HepG2 (cell line): ENCODE measurements around the gene LSM6. TPM values are rescaled to one million over a fixed set of nuclear protein-coding genes. Genes with fewer than 3 reads are reported as not detected.

Experiments
- ATAC-seq: fragments of 200-7000 bp; cut with Tn5 transposase; 3 replicates; pipeline ENCODE4 v1.9.1; 2020; ENCODE audit warnings: mild to moderate bottlenecking, moderate library complexity
- BruUV-seq: library from RNA; stranded (reverse); fragments of 400-500 nt; replicated peaks from 2 replicates; lab custom pipeline; 2021; lab: Mats Ljungman, UMichigan
- CTCF ChIA-PET: fragments of 300-600 bp; formaldehyde crosslinking; extraction: SDS; loops from one replicate; lab custom pipeline; 2021; ENCODE audit warnings: low total read pairs, inconsistent platforms, low intra/inter-chr PET ratio; lab: Yijun Ruan, JAX
- POLR2A ChIA-PET: fragments of 350-600 bp; sonication (Branson Sonifier 250); formaldehyde crosslinking; loops from one replicate; lab custom pipeline; 2020; ENCODE audit warnings: antibody characterized with exemption, inconsistent platforms; lab: Yijun Ruan, JAX
- DNase-seq: peaks from one replicate; pipeline ENCODE4 v3.0.0-alpha.2; 2015; ENCODE audit warnings: low spot score
- FAIRE-seq: peaks from 3 replicates; lab custom pipeline; 2011; peaks lifted over from hg19 to GRCh38; lab: Jason Lieb, UNC
- H2AFZ ChIP-seq: one replicate; pipeline ENCODE4 v1.6.1; 2011; ENCODE audit warnings: low read length, inconsistent platforms
- H3K27ac ChIP-seq: fragments of 300-600 bp; 3 replicates; pipeline ENCODE4 v1.8.0; 2011; ENCODE audit warnings: mixed run types, mild to moderate bottlenecking, mixed read lengths, low read length, inconsistent platforms; ENCODE audit not compliant: insufficient read depth; ENCODE audit errors: extremely low read length
- H3K27me3 ChIP-seq, 2 experiments: fragments of 200-600 bp in 1 of 2; 2 replicates in 1 of 2; 3 replicates in 1 of 2; pipeline versions ENCODE4 v1.6.0 to v1.8.0; 2011; ENCODE audit warnings: low read length in 2 of 2, mild to moderate bottlenecking in 2 of 2, moderate library complexity in 2 of 2, inconsistent platforms in 1 of 2; ENCODE audit not compliant: insufficient read depth in 2 of 2, control insufficient read depth in 1 of 2
- H3K36me3 ChIP-seq, 2 experiments: fragments of 200-600 bp in 1 of 2; replicated peaks in 1 of 2; 2 replicates in 1 of 2; 3 replicates in 1 of 2; pipeline versions ENCODE4 v1.5.1 to v1.8.0; 2011; ENCODE audit warnings: low read length in 2 of 2, inconsistent platforms in 1 of 2; ENCODE audit not compliant: insufficient read depth in 2 of 2, control insufficient read depth in 1 of 2
- H3K4me1 ChIP-seq: 2 replicates; pipeline ENCODE4 v1.5.1; 2012; ENCODE audit warnings: low read length, inconsistent platforms; ENCODE audit not compliant: insufficient read depth
- H3K4me2 ChIP-seq: 2 replicates; pipeline ENCODE4 v1.6.0; 2011; ENCODE audit warnings: low read depth, low read length, inconsistent platforms
- H3K4me3 ChIP-seq, 3 experiments: fragments of 200-600 bp in 1 of 3; sonication (generic), shearing (Covaris generic) in 1 of 3; replicated peaks in 1 of 3; 2 replicates each; pipeline ENCODE4 v1.5.1; 2011 to 2016; ENCODE audit warnings: low read length in 3 of 3, inconsistent platforms in 2 of 3, low read depth in 2 of 3, mild to moderate bottlenecking in 2 of 3, control low read depth in 1 of 3, mixed read lengths in 1 of 3; ENCODE audit not compliant: insufficient read depth in 1 of 3
- H3K79me2 ChIP-seq: one replicate; pipeline ENCODE4 v1.6.1; 2011; ENCODE audit warnings: low read length, inconsistent platforms; ENCODE audit not compliant: insufficient read depth
- H3K9ac ChIP-seq: 2 replicates; pipeline ENCODE4 v1.6.0; 2011; ENCODE audit warnings: mild to moderate bottlenecking, low read depth, low read length, inconsistent platforms; ENCODE audit not compliant: insufficient read depth
- H3K9me3 ChIP-seq: 2 replicates; pipeline ENCODE4 v1.5.1; 2012; ENCODE audit warnings: mild to moderate bottlenecking, low read length
- H4K20me1 ChIP-seq: 2 replicates; pipeline ENCODE4 v1.6.0; 2011; ENCODE audit warnings: inconsistent platforms, mild to moderate bottlenecking, low read length, moderate library complexity; ENCODE audit not compliant: insufficient read depth
- GFI1 ChIP-seq: sonication (generic); formaldehyde crosslinking; IDR thresholded peaks from 2 replicates; pipeline ENCODE4 v1.5.0; 2020; ENCODE audit warnings: missing genetic modification reagents, mild to moderate bottlenecking, borderline replicate concordance
- HDAC1 ChIP-seq: sonication (generic); formaldehyde crosslinking; IDR thresholded peaks from 2 replicates; pipeline ENCODE4 v1.5.1; 2020; ENCODE audit warnings: mild to moderate bottlenecking, missing genetic modification reagents
- HOXA7 ChIP-seq: sonication (generic); formaldehyde crosslinking; IDR thresholded peaks from 2 replicates; pipeline ENCODE4 v1.8.1; 2022; ENCODE audit warnings: mild to moderate bottlenecking, missing genetic modification reagents, moderate library complexity
- KLF16 ChIP-seq, 2 experiments: sonication (generic) in 1 of 2; formaldehyde crosslinking in 1 of 2; IDR thresholded peaks; 2 replicates each; pipeline versions ENCODE4 v1.6.1 to v1.8.0; 2016 to 2023; ENCODE audit warnings: missing genetic modification reagents in 2 of 2, missing compliant biosample characterization in 1 of 2
- MYNN ChIP-seq: sonication (generic); formaldehyde crosslinking; IDR thresholded peaks from 2 replicates; pipeline ENCODE4 v1.4.0; 2020; ENCODE audit warnings: mild to moderate bottlenecking, low read depth, missing genetic modification reagents
- RCOR2 ChIP-seq: IDR thresholded peaks from 2 replicates; pipeline ENCODE4 v1.6.1; 2016; ENCODE audit warnings: missing biosample characterization, missing genetic modification reagents
- SMARCC2 ChIP-seq: fragments of 450-650 bp; IDR thresholded peaks from 2 replicates; pipeline ENCODE4 v1.6.1; 2017; ENCODE audit warnings: antibody characterized with exemption, mild to moderate bottlenecking
- SMC3 ChIP-seq: IDR thresholded peaks from 2 replicates; pipeline ENCODE4 v1.6.1; 2011; ENCODE audit warnings: low read length, improper control_type of control experiment
- STAT5B ChIP-seq: sonication (generic); formaldehyde crosslinking; IDR thresholded peaks from 2 replicates; pipeline ENCODE4 v1.4.0; 2020; ENCODE audit warnings: missing genetic modification reagents
- ZNF34 ChIP-seq: sonication (generic); formaldehyde crosslinking; IDR thresholded peaks from 2 replicates; pipeline ENCODE4 v1.4.0; 2020; ENCODE audit warnings: mild to moderate bottlenecking, missing genetic modification reagents, borderline replicate concordance
- ZNF780A ChIP-seq: sonication (generic); formaldehyde crosslinking; IDR thresholded peaks from 2 replicates; pipeline ENCODE4 v1.8.0; 2022; ENCODE audit warnings: mild to moderate bottlenecking, missing genetic modification reagents, moderate library complexity
- WGBS: methylation state at CpG from one replicate; pipeline ENCODE4 v1.1.6; 2017; ENCODE audit warnings: low lambda C conversion rate; 5-methylcytosine and 5-hydroxymethylcytosine counted together
- in situ Hi-C: cut with HindIII; loops from 2 replicates; pipeline ENCODE4 v1.10.0; 2017; ENCODE audit warnings: low pct_unique_long_range_greater_than_20kb; ENCODE audit not compliant: extremely low pct_ligation_motif_present
- intact Hi-C: fragments of 100-400 bp; cut with micrococcal nuclease; formaldehyde crosslinking; loops from one replicate; pipeline ENCODE4 v1.10.0; 2022; ENCODE audit not compliant: unreplicated experiment
- polyA plus RNA-seq, 8 experiments: library from polyadenylated mRNA; depleted of rRNA in 3 of 8; stranded (reverse) in 7 of 8; unstranded in 1 of 8; fragments of >200 nt; fragmentation: Illumina TruSeq in 4 of 8; extraction: Trizol in 4 of 8; gene quantifications; 2 replicates each; pipeline versions ENCODE4 v1.2.1 to v1.2.3, GENCODE V29; 2011 to 2016; ENCODE audit warnings: low read depth in 4 of 8, missing spikeins in 1 of 8, mixed read lengths in 1 of 8; ENCODE audit not compliant: insufficient read depth in 1 of 8
- total RNA-seq, 5 experiments: library from RNA; depleted of rRNA; stranded (reverse); fragments of >200 nt; fragmentation: Illumina TruSeq; extraction: Trizol; gene quantifications; 2 replicates each; pipeline ENCODE4 v1.2.3, GENCODE V29; 2016; ENCODE audit warnings: low read depth in 1 of 5
- TF ChIP-seq, protein P1 (sequence below): sonication (generic); formaldehyde crosslinking; IDR thresholded peaks from 2 replicates; pipeline ENCODE4 v1.8.0; 2023; ENCODE audit warnings: mild to moderate bottlenecking, missing genetic modification reagents
- TF ChIP-seq, protein P2 (sequence below): fragments of 450-650 bp; IDR thresholded peaks from 2 replicates; pipeline ENCODE4 v1.6.1; 2017; ENCODE audit warnings: mild to moderate bottlenecking
- TF ChIP-seq, protein P3 (sequence below): sonication (generic); formaldehyde crosslinking; IDR thresholded peaks from 2 replicates; pipeline ENCODE4 v1.4.0; 2020; ENCODE audit warnings: missing genetic modification reagents, borderline replicate concordance

Gene LSM6
- total and polyA plus RNA-seq, 2 of the 13 experiments (the other 11 are each of a cell fraction or from before 2014, with no cell fraction given): 14.6 to 83.3 TPM

DNA sequence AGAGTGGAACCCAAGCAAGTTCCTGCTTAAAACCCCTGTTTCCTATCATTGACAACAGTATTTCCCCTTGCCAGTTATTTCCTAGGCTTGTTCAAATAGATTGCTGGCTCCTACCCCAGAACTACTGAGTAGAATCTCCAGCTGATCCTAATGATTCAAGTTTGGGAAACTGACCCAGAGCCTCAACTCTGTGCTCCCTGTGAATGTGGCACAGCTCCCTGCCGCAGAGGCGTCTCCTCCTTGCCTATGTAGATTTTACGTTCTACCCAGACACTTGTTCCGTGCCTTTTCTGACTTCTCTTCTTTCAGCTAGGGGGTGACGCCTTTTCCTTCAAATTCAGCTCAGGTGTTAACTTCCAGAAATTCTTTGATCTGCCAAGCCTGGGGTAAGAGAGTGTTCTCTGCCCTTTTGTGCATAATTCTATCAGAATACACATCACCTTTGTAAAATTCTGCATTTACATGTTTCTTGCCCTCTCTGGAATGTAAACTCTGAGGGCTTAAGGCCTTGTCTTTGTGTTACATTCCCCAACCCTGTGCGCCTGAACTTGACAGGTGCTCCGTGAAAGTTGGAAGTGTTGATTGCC, 4.4 kb downstream of the LSM6 start:
- intact Hi-C loops: no loop called here

More for the DNA sequence above, 4.4 kb downstream of the LSM6 start:
- no peak overlapping the region for H3K4me2 ChIP-seq
- no peak for ATAC-seq
- TF ChIP-seq SMARCC2 (no peak), ZNF780A (CRISPR knock-in tag) (no peak), ZNF34 (CRISPR knock-in tag) (no peak), SMC3 (no peak), HOXA7 (no peak), RCOR2 (CRISPR knock-in tag) (no peak), KLF16 (CRISPR knock-in tag; IDR thresholded peaks at IDR 0.05) (no peak), HDAC1 (CRISPR knock-in tag) (no peak), STAT5B (CRISPR knock-in tag) (no peak), MYNN (CRISPR knock-in tag) (no peak), GFI1 (CRISPR knock-in tag) (no peak)
- TF ChIP-seq, protein P1, sequence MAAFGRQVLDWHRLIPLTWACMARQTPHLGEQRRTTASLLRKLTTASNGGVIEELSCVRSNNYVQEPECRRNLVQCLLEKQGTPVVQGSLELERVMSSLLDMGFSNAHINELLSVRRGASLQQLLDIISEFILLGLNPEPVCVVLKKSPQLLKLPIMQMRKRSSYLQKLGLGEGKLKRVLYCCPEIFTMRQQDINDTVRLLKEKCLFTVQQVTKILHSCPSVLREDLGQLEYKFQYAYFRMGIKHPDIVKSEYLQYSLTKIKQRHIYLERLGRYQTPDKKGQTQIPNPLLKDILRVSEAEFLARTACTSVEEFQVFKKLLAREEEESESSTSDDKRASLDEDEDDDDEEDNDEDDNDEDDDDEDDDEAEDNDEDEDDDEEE (CRISPR knock-in tag): no peak
- TF ChIP-seq, protein P2, sequence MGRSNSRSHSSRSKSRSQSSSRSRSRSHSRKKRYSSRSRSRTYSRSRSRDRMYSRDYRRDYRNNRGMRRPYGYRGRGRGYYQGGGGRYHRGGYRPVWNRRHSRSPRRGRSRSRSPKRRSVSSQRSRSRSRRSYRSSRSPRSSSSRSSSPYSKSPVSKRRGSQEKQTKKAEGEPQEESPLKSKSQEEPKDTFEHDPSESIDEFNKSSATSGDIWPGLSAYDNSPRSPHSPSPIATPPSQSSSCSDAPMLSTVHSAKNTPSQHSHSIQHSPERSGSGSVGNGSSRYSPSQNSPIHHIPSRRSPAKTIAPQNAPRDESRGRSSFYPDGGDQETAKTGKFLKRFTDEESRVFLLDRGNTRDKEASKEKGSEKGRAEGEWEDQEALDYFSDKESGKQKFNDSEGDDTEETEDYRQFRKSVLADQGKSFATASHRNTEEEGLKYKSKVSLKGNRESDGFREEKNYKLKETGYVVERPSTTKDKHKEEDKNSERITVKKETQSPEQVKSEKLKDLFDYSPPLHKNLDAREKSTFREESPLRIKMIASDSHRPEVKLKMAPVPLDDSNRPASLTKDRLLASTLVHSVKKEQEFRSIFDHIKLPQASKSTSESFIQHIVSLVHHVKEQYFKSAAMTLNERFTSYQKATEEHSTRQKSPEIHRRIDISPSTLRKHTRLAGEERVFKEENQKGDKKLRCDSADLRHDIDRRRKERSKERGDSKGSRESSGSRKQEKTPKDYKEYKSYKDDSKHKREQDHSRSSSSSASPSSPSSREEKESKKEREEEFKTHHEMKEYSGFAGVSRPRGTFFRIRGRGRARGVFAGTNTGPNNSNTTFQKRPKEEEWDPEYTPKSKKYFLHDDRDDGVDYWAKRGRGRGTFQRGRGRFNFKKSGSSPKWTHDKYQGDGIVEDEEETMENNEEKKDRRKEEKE: no peak
- TF ChIP-seq, protein P3, sequence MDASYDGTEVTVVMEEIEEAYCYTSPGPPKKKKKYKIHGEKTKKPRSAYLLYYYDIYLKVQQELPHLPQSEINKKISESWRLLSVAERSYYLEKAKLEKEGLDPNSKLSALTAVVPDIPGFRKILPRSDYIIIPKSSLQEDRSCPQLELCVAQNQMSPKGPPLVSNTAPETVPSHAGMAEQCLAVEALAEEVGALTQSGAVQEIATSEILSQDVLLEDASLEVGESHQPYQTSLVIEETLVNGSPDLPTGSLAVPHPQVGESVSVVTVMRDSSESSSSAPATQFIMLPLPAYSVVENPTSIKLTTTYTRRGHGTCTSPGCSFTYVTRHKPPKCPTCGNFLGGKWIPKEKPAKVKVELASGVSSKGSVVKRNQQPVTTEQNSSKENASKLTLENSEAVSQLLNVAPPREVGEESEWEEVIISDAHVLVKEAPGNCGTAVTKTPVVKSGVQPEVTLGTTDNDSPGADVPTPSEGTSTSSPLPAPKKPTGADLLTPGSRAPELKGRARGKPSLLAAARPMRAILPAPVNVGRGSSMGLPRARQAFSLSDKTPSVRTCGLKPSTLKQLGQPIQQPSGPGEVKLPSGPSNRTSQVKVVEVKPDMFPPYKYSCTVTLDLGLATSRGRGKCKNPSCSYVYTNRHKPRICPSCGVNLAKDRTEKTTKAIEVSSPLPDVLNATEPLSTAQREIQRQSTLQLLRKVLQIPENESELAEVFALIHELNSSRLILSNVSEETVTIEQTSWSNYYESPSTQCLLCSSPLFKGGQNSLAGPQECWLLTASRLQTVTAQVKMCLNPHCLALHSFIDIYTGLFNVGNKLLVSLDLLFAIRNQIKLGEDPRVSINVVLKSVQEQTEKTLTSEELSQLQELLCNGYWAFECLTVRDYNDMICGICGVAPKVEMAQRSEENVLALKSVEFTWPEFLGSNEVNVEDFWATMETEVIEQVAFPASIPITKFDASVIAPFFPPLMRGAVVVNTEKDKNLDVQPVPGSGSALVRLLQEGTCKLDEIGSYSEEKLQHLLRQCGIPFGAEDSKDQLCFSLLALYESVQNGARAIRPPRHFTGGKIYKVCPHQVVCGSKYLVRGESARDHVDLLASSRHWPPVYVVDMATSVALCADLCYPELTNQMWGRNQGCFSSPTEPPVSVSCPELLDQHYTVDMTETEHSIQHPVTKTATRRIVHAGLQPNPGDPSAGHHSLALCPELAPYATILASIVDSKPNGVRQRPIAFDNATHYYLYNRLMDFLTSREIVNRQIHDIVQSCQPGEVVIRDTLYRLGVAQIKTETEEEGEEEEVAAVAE (CRISPR knock-in tag): no peak
- H3K4me1 ChIP-seq: peaks cover 28% of the 10 kb centered on the region
- peaks cover 27% of the 10 kb centered on the region for H3K79me2 ChIP-seq
- H4K20me1 ChIP-seq: no peaks in the 10 kb centered on the region; the same call in 1 of the 2 replicates
- BruUV-seq: no TSS peak
- H3K4me3 ChIP-seq: no peak overlapping the region
- H3K27ac ChIP-seq: no peak overlapping the region
- POLR2A ChIA-PET: no interaction called here
- 90% methylated on average over 7 of the region's 7 CpGs for WGBS
- DNase-seq: no peak
- no peak overlapping the region for H2AFZ ChIP-seq
- no peak overlapping the region for H3K9ac ChIP-seq
- no peaks in the 10 kb centered on the region for H3K9me3 ChIP-seq
- in situ Hi-C loops: no loop called here
- CTCF ChIA-PET: no interaction called here
- no peak for FAIRE-seq
- no peaks in the 10 kb centered on the region; a peak in 1 of 5 replicates for H3K27me3 ChIP-seq
- H3K36me3 ChIP-seq: peaks cover 4 to 14% of the 10 kb centered on the region in 2 experiments; a peak in 1 of 5 replicates
